PFSK-1 (cell line): ENCODE results near the gene NTM.

Experiments used
- FOXP2 ChIP-seq: optimal IDR thresholded peaks from 2 replicates; pipeline ENCODE3; 2011; ENCODE audit warnings: borderline replicate concordance, control low read depth, inconsistent platforms; ENCODE audit not compliant: insufficient read depth; ENCODE audit errors: extremely low read length, extremely low read depth
- POLR2AphosphoS5 ChIP-seq: IDR thresholded peaks from 2 replicates; pipeline ENCODE4 v1.6.1; 2012; ENCODE audit warnings: low read depth, mild to moderate bottlenecking, control low read depth, low read length, moderate library complexity
- REST ChIP-seq, 2 experiments: IDR thresholded peaks; 2 replicates each; pipeline versions ENCODE4 v1.6.1 to v1.8.0; 2011 to 2012; ENCODE audit warnings: low read depth in 2 of 2, low read length in 2 of 2, control low read depth in 1 of 2, inconsistent platforms in 1 of 2, mild to moderate bottlenecking in 1 of 2, moderate library complexity in 1 of 2; ENCODE audit not compliant: insufficient read depth in 1 of 2
- TAF1 ChIP-seq: IDR thresholded peaks from 2 replicates; pipeline ENCODE4 v1.6.1; 2012; ENCODE audit warnings: low read length, control low read depth, borderline replicate concordance; ENCODE audit not compliant: insufficient read depth

DNA sequence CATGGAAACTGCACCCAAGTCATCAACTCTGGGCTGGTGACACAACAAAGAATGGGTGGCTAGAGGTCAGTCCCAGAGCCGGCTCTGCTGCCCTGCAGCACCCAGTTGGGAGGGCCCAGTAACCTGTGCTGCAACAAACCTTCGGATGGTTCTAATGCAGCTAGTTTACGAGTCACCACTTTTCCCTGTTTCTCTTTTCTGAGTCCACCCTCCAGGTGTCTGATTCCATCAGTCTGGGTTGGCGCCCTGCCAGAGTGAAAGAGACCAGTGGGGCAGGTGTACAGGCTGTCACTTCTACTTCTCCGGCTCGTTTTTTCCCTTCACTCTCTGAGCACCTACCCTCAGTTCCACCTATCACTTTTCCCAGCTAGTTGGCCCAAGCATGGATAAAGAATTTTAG is 572.9 kb downstream of the NTM start:
- TF ChIP-seq TAF1 (no peak), FOXP2 (no peak), POLR2AphosphoS5 (no peak), REST (IDR thresholded peaks at IDR 0.05; ENCODE audit: insufficient read depth in 1 of 2, low read depth in 2 of 2, low read length in 2 of 2) (no peak)
